GM23338 (cell line): ENCODE results near the gene TTC12. TPM values are rescaled to one million over a fixed set of nuclear protein-coding genes. Genes with fewer than 3 reads are reported as not detected.

ENCODE experiments used
- ATAC-seq: fragments of 200-7000 bp; cut with Tn5 transposase; 3 replicates; pipeline ENCODE4 v1.9.1; 2020
- DNase-seq: peaks from one replicate; pipeline ENCODE4 v3.0.0-alpha.2; 2015; ENCODE audit warnings: low spot score
- H2AFZ ChIP-seq: fragments of 200-600 bp; sonication (generic); 2 replicates; pipeline ENCODE4 v1.8.0; 2016; ENCODE audit warnings: antibody characterized with exemption, mild to moderate bottlenecking, moderate library complexity
- H3F3A ChIP-seq: fragments of 200-600 bp; sonication (generic); replicated peaks from 2 replicates; pipeline ENCODE4 v1.8.0; 2017; ENCODE audit warnings: antibody characterized with exemption, mixed run types, low read depth
- H3K27ac ChIP-seq: fragments of 200-600 bp; sonication (generic); 2 replicates; pipeline ENCODE4 v1.6.1; 2016; ENCODE audit warnings: low read depth
- H3K27me3 ChIP-seq: fragments of 200-600 bp; sonication (generic); 2 replicates; pipeline ENCODE4 v1.8.0; 2016; ENCODE audit warnings: mild to moderate bottlenecking, mixed run types, moderate library complexity; ENCODE audit not compliant: insufficient read depth
- H3K36me3 ChIP-seq: fragments of 200-600 bp; sonication (generic); 2 replicates; pipeline ENCODE4 v1.8.0; 2016; ENCODE audit warnings: mild to moderate bottlenecking; ENCODE audit not compliant: insufficient read depth
- H3K4me1 ChIP-seq: fragments of 200-600 bp; sonication (generic); 2 replicates; pipeline ENCODE4 v1.8.0; 2016; ENCODE audit warnings: mild to moderate bottlenecking, moderate library complexity; ENCODE audit not compliant: insufficient read depth
- H3K4me2 ChIP-seq: fragments of 200-600 bp; sonication (generic); 2 replicates; pipeline ENCODE4 v1.7.1; 2017; ENCODE audit warnings: mixed run types
- H3K4me3 ChIP-seq: fragments of 200-600 bp; sonication (generic); 2 replicates; pipeline ENCODE4 v1.6.1; 2016; ENCODE audit warnings: mixed run types
- H3K79me2 ChIP-seq: fragments of 200-600 bp; sonication (generic); replicated peaks from 2 replicates; pipeline ENCODE4 v1.8.0; 2017; ENCODE audit warnings: mild to moderate bottlenecking; ENCODE audit not compliant: insufficient read depth
- H3K9me2 ChIP-seq: fragments of 200-600 bp; sonication (generic); 2 replicates; pipeline ENCODE4 v1.8.0; 2017; ENCODE audit not compliant: insufficient read depth
- H4K20me1 ChIP-seq: fragments of 200-600 bp; sonication (generic); replicated peaks from 2 replicates; pipeline ENCODE4 v1.8.0; 2017; ENCODE audit warnings: mild to moderate bottlenecking; ENCODE audit not compliant: insufficient read depth
- H3K27ac Mint-ChIP-seq: 2 replicates; pipeline ENCODE4 v1.8.0; 2020; ENCODE audit warnings: inconsistent platforms, mild to moderate bottlenecking, moderate library complexity, mixed read lengths
- H3K27me3 Mint-ChIP-seq: 3 replicates; pipeline ENCODE4 v1.8.0; 2022; ENCODE audit warnings: low read depth, mild to moderate bottlenecking, moderate library complexity, mixed read lengths, inconsistent platforms; ENCODE audit not compliant: insufficient read depth, poor library complexity
- H3K36me3 Mint-ChIP-seq: 3 replicates; pipeline ENCODE4 v1.8.0; 2021; ENCODE audit warnings: low read depth, mild to moderate bottlenecking, inconsistent platforms, moderate library complexity, mixed read lengths
- H3K4me1 Mint-ChIP-seq: 3 replicates; pipeline ENCODE4 v1.8.0; 2020; ENCODE audit warnings: mild to moderate bottlenecking, inconsistent platforms, mixed read lengths
- H3K4me3 Mint-ChIP-seq: 3 replicates; pipeline ENCODE4 v1.8.0; 2021; ENCODE audit warnings: moderate library complexity, mild to moderate bottlenecking, inconsistent platforms, mixed read lengths
- H3K9me3 Mint-ChIP-seq: 3 replicates; pipeline ENCODE4 v1.8.0; 2020; ENCODE audit warnings: moderate library complexity, mild to moderate bottlenecking, inconsistent platforms, mixed read lengths
- CREB1 ChIP-seq: fragments of 250-450 bp; sonication (Bioruptor Pico); IDR thresholded peaks from 2 replicates; pipeline ENCODE4 v1.5.0; 2020; ENCODE audit warnings: low read depth, mild to moderate bottlenecking, moderate library complexity
- ETS1 ChIP-seq: IDR thresholded peaks from 2 replicates; pipeline ENCODE4 v1.6.1; 2016; ENCODE audit warnings: antibody characterized with exemption
- EZH2phosphoT487 ChIP-seq: fragments of 200-600 bp; sonication (generic); IDR thresholded peaks from one replicate; pipeline ENCODE4 v1.8.1; 2018; ENCODE audit warnings: antibody characterized with exemption; ENCODE audit not compliant: unreplicated experiment
- NANOG ChIP-seq: IDR thresholded peaks from 2 replicates; pipeline ENCODE4 v1.6.1; 2016; ENCODE audit warnings: antibody characterized with exemption, borderline replicate concordance
- POLR2AphosphoS5 ChIP-seq: IDR thresholded peaks from 2 replicates; pipeline ENCODE4 v1.6.1; 2016; ENCODE audit warnings: antibody characterized with exemption, low read depth
- STAT1 ChIP-seq: IDR thresholded peaks from one replicate; pipeline ENCODE4 v1.6.1; 2016; ENCODE audit warnings: antibody characterized with exemption; ENCODE audit not compliant: unreplicated experiment
- ZNF114 ChIP-seq: fragments of 250-450 bp; sonication (Bioruptor Pico); IDR thresholded peaks from 2 replicates; pipeline ENCODE4 v1.5.0; 2020; ENCODE audit warnings: mild to moderate bottlenecking, moderate library complexity
- ZNF462 ChIP-seq: fragments of 250-450 bp; sonication (Bioruptor Pico); IDR thresholded peaks from 2 replicates; pipeline ENCODE4 v1.5.0; 2020; ENCODE audit warnings: mild to moderate bottlenecking, moderate library complexity
- polyA plus RNA-seq: library from polyadenylated mRNA; unstranded; fragments of >200 nt; fragmentation: Nextera tagmentation; extraction: Ambion mirVana; gene quantifications from 2 replicates; pipeline ENCODE4 v1.2.1, GENCODE V29; 2016
- total RNA-seq: library from RNA; depleted of rRNA; stranded (reverse); fragments of >200 nt; shearing (Covaris generic); gene quantifications from 2 replicates; pipeline ENCODE4 v1.2.3, GENCODE V29; 2014

Gene TTC12
- total and polyA plus RNA-seq, 2 experiments from 2014 or later = 3.4 to 12.5 TPM

DNA sequence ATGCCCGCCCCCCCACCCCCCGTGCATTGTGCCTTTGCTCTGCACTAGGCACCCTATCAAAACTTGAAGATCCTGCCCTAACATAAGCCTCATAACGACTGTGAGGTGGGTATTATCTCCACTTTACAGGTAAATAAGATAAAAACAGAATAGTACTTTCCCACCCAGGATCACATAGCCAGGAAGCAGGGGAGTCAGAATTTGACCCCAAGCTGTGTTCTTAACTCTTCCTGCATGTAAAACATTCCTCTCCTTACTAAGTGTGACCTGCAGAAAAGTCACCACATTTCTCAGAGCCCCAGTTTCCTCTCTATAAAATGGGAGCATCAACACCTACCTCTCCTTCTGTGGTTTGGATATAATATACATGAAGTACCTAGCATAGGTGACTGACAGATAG lies 55.0 kb downstream of the TTC12 start:
- Histone ChIP-seq H3K4me1 (no peaks in the 10 kb centered on the region), H4K20me1 (no peaks in the 10 kb centered on the region), H2AFZ (no peak overlapping the region), H3K27me3 (no peaks in the 10 kb centered on the region), H3K79me2 (no peaks in the 10 kb centered on the region), H3K9me2 (peaks cover 5% of the 10 kb centered on the region; the same call in 1 of the 2 replicates), H3K36me3 (no peaks in the 10 kb centered on the region), H3K27ac (no peak overlapping the region), H3K4me2 (no peak overlapping the region), H3K4me3 (no peak overlapping the region), H3F3A (no peaks in the 10 kb centered on the region)
- Mint-ChIP-seq H3K4me1 (peaks cover 18% of the 10 kb centered on the region), H3K27ac (no peak overlapping the region), H3K36me3 (no peaks in the 10 kb centered on the region), H3K4me3 (no peak overlapping the region), H3K27me3 (peaks cover 3% of the 10 kb centered on the region), H3K9me3 (no peaks in the 10 kb centered on the region)
- DNase-seq = no peak
- no peak for TF ChIP-seq POLR2AphosphoS5
- no peak for TF ChIP-seq ZNF462
- no peak for TF ChIP-seq ZNF114
- TF ChIP-seq NANOG = no peak
- TF ChIP-seq ETS1 = no peak
- no peak for TF ChIP-seq CREB1
- TF ChIP-seq EZH2phosphoT487 = no peak
- TF ChIP-seq STAT1 = no peak
- ATAC-seq = no peak
